HUES48 (cell line): ENCODE data around the gene COL5A1.

Experiments used
- H3K27ac ChIP-seq: one replicate; pipeline ENCODE4 v1.7.0; 2013; ENCODE audit warnings: low read depth, low read length, inconsistent platforms
- H3K27me3 ChIP-seq: 2 replicates; pipeline ENCODE4 v1.6.1; 2013; ENCODE audit warnings: mild to moderate bottlenecking, low read length; ENCODE audit not compliant: control insufficient read depth, insufficient read depth
- H3K36me3 ChIP-seq: 2 replicates; pipeline ENCODE4 v1.6.1; 2013; ENCODE audit warnings: low read length; ENCODE audit not compliant: control insufficient read depth, insufficient read depth
- H3K4me1 ChIP-seq: 2 replicates; pipeline ENCODE4 v1.6.1; 2013; ENCODE audit warnings: mild to moderate bottlenecking, low read length; ENCODE audit not compliant: control insufficient read depth, insufficient read depth
- H3K4me3 ChIP-seq: 2 replicates; pipeline ENCODE4 v1.5.1; 2013; ENCODE audit warnings: mild to moderate bottlenecking, low read depth, low read length
- H3K9ac ChIP-seq: 2 replicates; pipeline ENCODE4 v1.6.1; 2013; ENCODE audit warnings: mild to moderate bottlenecking, low read depth, low read length, moderate library complexity
- H3K9me3 ChIP-seq: 2 replicates; pipeline ENCODE4 v1.6.1; 2013; ENCODE audit warnings: low read length; ENCODE audit not compliant: control insufficient read depth, insufficient read depth

The COL5A1 gene

DNA sequence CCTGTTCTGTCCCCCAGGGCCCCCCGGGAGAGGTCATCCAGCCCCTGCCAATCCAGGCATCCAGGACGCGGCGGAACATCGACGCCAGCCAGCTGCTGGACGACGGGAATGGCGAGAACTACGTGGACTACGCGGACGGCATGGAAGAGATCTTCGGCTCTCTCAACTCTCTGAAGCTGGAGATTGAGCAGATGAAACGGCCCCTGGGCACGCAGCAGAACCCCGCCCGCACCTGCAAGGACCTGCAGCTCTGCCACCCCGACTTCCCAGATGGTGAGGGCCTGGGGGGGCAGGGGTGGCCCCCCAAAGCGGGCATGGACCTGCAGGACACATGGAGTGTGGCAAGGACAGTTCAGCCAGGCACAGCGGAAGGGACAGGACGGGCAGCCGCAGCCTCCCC lies 183.0 kb downstream of the COL5A1 start:
- Histone ChIP-seq H3K9ac (no peak overlapping the region), H3K4me1 (no peaks in the 10 kb centered on the region), H3K4me3 (no peak overlapping the region), H3K9me3 (no peaks in the 10 kb centered on the region), H3K27me3 (no peaks in the 10 kb centered on the region), H3K36me3 (no peaks in the 10 kb centered on the region), H3K27ac (no peak overlapping the region)

DNA sequence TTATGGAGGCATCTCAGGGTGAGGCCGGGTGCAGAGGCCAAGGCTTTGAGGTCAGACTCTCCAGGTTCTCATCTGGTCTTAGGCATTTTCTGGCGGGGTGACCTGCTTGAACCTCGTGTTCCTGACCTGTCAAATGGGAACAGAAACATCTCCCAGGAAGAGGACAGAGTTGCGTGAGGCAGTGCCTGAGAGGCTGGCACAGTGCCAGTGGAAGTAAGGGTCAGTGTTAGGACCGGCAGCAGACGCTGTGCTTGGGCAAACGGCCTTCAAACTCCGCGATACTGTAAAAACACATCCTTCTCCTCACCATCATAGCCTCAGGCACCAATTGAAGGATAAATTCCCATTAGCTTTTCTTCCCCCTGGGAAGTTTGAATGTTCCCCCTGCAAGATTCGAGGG lies 183.4 kb downstream of the COL5A1 start:
- H3K9ac ChIP-seq, result no peak overlapping the region
- no peaks in the 10 kb centered on the region for H3K36me3 ChIP-seq
- no peaks in the 10 kb centered on the region for H3K4me1 ChIP-seq
- no peak overlapping the region for H3K4me3 ChIP-seq
- H3K27me3 ChIP-seq, result no peaks in the 10 kb centered on the region
- no peak overlapping the region for H3K27ac ChIP-seq
- no peaks in the 10 kb centered on the region for H3K9me3 ChIP-seq

DNA sequence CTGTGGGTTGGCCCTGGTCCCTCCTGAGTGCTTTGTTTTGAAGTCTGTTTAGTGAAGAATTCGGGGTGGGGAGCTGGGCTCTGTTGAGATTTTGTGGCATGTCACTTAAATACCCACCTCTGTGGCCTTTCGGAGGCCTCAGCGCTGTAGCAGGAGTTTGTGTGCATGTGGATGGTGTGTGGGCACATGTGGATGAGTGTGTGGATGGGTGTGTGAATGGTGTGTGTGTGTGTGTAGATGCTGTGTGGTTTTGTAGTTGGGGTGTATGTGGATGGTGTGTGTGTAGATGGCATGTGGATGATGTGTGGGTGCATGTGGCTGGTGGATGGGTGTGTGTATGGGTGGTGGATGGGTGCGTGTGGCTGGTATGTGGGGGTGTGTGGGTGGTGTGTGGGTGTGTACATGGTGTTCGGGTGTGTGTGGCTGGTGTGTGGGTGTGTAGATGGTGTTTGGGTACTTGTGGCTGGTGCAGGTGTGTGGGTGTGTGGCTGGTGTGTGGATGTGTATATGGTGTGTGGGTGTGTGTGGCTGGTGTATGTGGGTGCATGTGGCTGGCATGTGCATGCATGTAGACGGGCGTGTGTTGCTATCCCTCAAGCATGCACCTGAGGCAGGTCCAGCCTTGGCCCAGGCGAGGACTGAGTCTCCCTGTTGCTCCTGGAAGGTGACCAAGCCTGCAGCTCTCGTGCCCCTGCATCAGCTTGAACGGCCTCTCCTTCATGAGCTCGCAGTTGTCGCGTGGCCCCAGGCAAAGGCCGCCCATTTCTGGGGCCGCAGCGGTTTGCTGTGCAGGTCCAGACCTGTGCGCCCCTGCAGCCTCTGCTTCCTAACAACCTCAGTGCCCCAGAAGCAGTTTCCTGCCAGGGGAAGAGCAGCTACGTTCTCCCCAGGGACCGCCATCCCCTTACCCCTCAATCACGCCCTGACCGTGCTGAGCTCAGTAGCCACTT lies 185.0 kb downstream of the COL5A1 start:
- Histone ChIP-seq H3K9ac (no peak overlapping the region), H3K27ac (no peak overlapping the region), H3K4me3 (no peak overlapping the region), H3K27me3 (no peaks in the 10 kb centered on the region), H3K36me3 (no peaks in the 10 kb centered on the region), H3K4me1 (no peaks in the 10 kb centered on the region), H3K9me3 (no peaks in the 10 kb centered on the region)

DNA sequence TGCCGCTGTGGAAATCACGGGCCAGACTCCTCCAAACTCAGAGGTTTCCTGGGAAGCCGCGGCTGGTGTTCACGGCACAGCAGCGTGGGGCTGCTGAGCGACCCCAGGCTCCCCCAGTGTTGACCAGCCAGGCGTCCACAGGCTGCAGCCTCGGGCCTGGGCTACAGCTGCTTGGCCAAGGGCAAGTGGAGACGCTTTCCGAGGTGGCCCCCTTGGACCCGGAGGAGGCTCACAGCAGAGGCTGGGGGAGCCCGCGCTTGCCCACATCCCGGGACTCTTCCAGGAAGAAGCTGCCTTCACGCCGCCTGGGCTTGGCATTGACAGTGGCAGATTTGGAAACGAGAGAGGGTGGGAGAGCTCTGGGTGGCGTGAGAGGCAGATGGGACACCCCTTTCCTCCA lies 186.0 kb downstream of the COL5A1 start:
- Histone ChIP-seq H3K9me3 (no peaks in the 10 kb centered on the region), H3K4me3 (no peak overlapping the region), H3K27ac (no peak overlapping the region), H3K36me3 (no peaks in the 10 kb centered on the region), H3K9ac (no peak overlapping the region), H3K27me3 (no peaks in the 10 kb centered on the region), H3K4me1 (no peaks in the 10 kb centered on the region)

GRCh38 chr9:134827993-134828392 lies 186.4 kb downstream of the COL5A1 start:
- Histone ChIP-seq H3K27me3 (no peaks in the 10 kb centered on the region), H3K9ac (no peak overlapping the region), H3K4me3 (no peak overlapping the region), H3K27ac (no peak overlapping the region), H3K4me1 (no peaks in the 10 kb centered on the region), H3K36me3 (no peaks in the 10 kb centered on the region), H3K9me3 (no peaks in the 10 kb centered on the region)

GRCh38 chr9:134828892-134829291 lies 187.3 kb downstream of the COL5A1 start:
- Histone ChIP-seq H3K4me3 (no peak overlapping the region), H3K4me1 (no peaks in the 10 kb centered on the region), H3K36me3 (no peaks in the 10 kb centered on the region), H3K27me3 (no peaks in the 10 kb centered on the region), H3K9me3 (no peaks in the 10 kb centered on the region), H3K9ac (no peak overlapping the region), H3K27ac (no peak overlapping the region)

- no peaks in the 10 kb centered on the region for H3K36me3 ChIP-seq
- no peaks in the 10 kb centered on the region for H3K27me3 ChIP-seq
- H3K9ac ChIP-seq, result no peak overlapping the region
- H3K4me3 ChIP-seq, result no peak overlapping the region
- no peak overlapping the region for H3K27ac ChIP-seq
- no peaks in the 10 kb centered on the region for H3K4me1 ChIP-seq
- H3K9me3 ChIP-seq, result no peaks in the 10 kb centered on the region
Observed at GRCh38 chr9:134829356-134829937, 187.8 kb downstream of the COL5A1 start.

GRCh38 chr9:134830126-134830525 lies 188.5 kb downstream of the COL5A1 start:
- H3K4me3 ChIP-seq, result no peak overlapping the region
- no peaks in the 10 kb centered on the region for H3K9me3 ChIP-seq
- H3K9ac ChIP-seq, result no peak overlapping the region
- no peaks in the 10 kb centered on the region for H3K4me1 ChIP-seq
- no peaks in the 10 kb centered on the region for H3K36me3 ChIP-seq
- no peaks in the 10 kb centered on the region for H3K27me3 ChIP-seq
- H3K27ac ChIP-seq, result no peak overlapping the region

DNA sequence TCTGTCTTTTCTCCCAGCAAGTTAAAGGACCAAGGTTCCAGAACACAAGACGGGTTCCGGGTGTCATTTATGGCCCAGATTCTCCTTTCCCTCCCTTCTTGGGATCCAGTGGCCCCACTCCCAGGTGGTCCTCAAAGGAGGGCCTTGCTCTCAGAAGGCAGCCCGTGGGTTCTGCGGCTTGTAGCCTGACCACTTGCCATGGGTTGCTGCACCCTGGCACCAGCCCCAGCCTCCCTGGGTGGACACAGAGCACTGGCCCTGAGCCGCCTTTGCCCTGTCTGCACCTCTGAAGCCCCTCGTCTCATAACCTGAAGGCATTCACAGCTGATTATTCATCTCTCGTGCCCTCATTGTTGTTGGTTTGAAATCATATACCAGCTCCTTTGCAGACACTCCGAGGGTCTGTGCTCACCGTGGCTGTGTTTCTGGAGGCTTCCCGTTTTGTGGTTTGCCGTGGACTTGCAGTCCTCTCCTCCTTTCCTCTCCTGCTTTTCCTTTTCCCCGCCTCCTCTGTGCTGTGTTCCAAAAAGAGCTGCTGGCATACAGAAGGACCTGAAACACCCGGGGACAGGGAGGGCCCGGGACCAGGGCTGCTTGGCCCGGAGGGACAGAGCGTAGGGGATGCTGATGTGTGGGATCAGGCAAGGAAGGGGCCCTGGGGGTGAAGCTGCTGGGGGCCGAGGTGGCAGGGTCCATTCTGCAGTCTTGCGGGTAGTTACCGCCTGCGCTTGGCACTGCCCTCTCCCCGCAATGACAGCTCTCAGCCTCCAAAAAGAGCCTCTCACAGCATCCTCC lies 189.5 kb downstream of the COL5A1 start:
- Histone ChIP-seq H3K27me3 (no peaks in the 10 kb centered on the region), H3K27ac (no peak overlapping the region), H3K9me3 (no peaks in the 10 kb centered on the region), H3K9ac (no peak overlapping the region), H3K4me1 (no peaks in the 10 kb centered on the region), H3K4me3 (no peak overlapping the region), H3K36me3 (no peaks in the 10 kb centered on the region)

- no peaks in the 10 kb centered on the region for H3K36me3 ChIP-seq
- no peak overlapping the region for H3K27ac ChIP-seq
- no peaks in the 10 kb centered on the region for H3K27me3 ChIP-seq
Observed at GRCh38 chr9:134832471-134832870, 190.9 kb downstream of the COL5A1 start.

More at GRCh38 chr9:134832471-134832870, 190.9 kb downstream of the COL5A1 start:
- H3K4me1 ChIP-seq, result no peaks in the 10 kb centered on the region
- H3K9ac ChIP-seq, result no peak overlapping the region
- H3K9me3 ChIP-seq, result no peaks in the 10 kb centered on the region
- H3K4me3 ChIP-seq, result no peak overlapping the region
